ENCODE data around the gene RAP1GAP2.
"Not testable (repeated sequence)": the region's sequence is repeated elsewhere in the genome, so short reads cannot be mapped to it uniquely, and the experiment has no call there.

Gene RAP1GAP2

GRCh38 chr17:2780256-2780655, 16.0 kb upstream of the RAP1GAP2 start:
- DNase-seq (ENCODE audit: low read depth): no peak
- H3K4me3 ChIP-seq (ENCODE audit: low read length): no peak overlapping the region
- no peak for TF ChIP-seq CTCF (conservative IDR thresholded peaks at IDR 0.05; ENCODE audit: low read length)

DNA sequence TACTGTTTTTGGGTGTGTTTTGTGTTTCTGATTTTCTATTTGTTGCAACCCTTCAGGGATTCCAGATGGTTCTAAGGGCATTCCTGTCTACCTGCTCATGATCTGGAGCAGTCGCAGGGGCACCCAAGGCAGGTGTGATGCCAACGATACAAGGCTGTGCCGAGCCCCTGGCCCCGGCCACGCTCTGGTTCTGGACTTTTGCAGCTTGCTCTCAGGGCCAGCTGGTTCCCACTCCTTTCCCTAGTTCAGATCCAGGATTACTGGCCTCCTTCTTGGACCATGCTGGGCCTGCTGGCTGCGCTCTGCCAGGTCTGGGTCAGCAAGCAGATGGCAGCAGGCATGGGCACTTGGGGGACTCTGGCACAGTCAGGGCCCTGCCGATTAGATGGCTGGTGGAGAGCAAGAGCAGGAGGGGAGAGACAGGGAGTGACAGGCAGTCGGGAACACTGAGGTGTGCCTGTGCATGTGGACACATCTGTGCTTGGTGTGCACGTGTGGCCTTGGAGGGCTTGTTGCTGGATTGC, 15.2 kb upstream of the RAP1GAP2 start:
- H3K4me3 ChIP-seq (ENCODE audit: low read length): no peak overlapping the region
- DNase-seq (ENCODE audit: low read depth): no peak
- TF ChIP-seq CTCF (conservative IDR thresholded peaks at IDR 0.05; ENCODE audit: low read length): no peak

GRCh38 chr17:2781598-2781997, 14.6 kb upstream of the RAP1GAP2 start:
- DNase-seq (ENCODE audit: low read depth); H3K4me3 ChIP-seq (ENCODE audit: low read length): not testable (repeated sequence)

- no peak for DNase-seq (ENCODE audit: low read depth)
- H3K4me3 ChIP-seq (ENCODE audit: low read length): no peak overlapping the region
- no peak for TF ChIP-seq CTCF (conservative IDR thresholded peaks at IDR 0.05; ENCODE audit: low read length)
These were observed 14.2 kb upstream of the RAP1GAP2 start for GRCh38 chr17:2782055-2782454.

DNA sequence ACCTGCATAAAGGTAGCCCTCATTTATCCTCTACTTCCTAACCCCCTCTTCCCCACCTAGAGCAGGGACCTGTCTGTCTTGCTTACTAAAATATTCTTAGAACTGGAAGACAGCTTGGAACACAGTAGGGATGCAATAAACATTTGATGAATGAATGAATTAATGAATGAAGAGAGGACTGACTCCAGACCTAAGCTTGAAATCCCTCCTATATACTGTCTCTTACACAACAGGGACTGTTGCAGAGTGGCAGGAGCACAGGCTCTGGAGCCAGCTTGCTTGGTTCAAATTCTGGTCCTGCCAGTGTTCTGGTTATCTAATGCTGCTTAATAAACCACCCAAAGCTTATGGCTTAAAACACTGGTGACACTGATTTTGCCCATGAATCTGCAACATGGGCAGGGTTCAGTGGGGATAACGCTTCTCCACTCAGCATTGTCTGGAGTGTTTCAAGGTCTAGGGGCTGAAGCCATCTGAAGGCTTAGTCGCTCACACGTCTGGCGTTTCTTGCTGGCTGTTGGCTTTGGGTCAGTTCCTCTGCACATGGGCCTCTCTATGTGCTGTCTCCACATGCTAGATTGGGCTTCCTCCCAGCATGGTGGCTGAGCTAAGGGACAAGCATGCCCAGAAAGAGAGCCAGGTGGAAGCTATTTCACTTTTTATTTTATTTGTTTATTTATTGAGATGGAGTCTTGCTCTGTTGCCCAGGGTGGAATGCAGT, 12.8 kb upstream of the RAP1GAP2 start:
- no peak for DNase-seq (ENCODE audit: low read depth)
- no peak overlapping the region for H3K4me3 ChIP-seq (ENCODE audit: low read length)
- TF ChIP-seq CTCF (conservative IDR thresholded peaks at IDR 0.05; ENCODE audit: low read length): no peak

DNA sequence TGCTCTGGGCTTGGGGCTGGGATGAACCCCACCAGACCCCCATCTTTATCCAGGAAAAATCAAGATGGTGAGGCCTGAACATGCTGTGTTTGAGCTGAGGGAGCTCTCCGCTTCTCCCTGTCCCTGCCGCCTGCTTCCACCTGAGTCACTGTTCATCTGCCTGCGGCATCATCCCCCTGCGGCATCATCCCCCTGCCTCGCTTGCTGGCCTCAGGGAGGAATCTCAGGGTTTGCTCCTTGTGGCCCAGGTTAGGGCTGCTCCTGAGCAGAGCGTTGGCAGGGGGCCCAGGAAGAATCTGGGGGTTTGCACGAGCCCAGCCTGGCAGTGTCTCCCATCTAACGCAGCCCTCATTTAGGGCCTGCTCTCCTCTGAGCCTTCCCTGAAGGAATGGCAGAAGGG, 11.4 kb upstream of the RAP1GAP2 start:
- TF ChIP-seq CTCF (conservative IDR thresholded peaks at IDR 0.05; ENCODE audit: low read length): no peak
- no peak overlapping the region for H3K4me3 ChIP-seq (ENCODE audit: low read length)
- DNase-seq (ENCODE audit: low read depth): no peak

- DNase-seq (ENCODE audit: low read depth); H3K4me3 ChIP-seq (ENCODE audit: low read length): not testable (repeated sequence)
These were observed 10.9 kb upstream of the RAP1GAP2 start for GRCh38 chr17:2785376-2785775.

GRCh38 chr17:2786176-2786881, 9.9 kb upstream of the RAP1GAP2 start:
- peak; percentile 66 for TF ChIP-seq CTCF (conservative IDR thresholded peaks at IDR 0.05; ENCODE audit: low read length)
- DNase-seq (ENCODE audit: low read depth): peak; percentile 44
- H3K4me3 ChIP-seq (ENCODE audit: low read length): no peak overlapping the region

Data from AG10803 (cell line).